Activated CD4-positive, alpha-beta T cell treated with anti-CD3 and anti-CD28 coated beads, Interleukin-2, amount 10 ng/mL, durations not matched to agents 24 days and 14 days (primary cell): ENCODE results near the gene CD6. TPM values are rescaled to one million over a fixed set of nuclear protein-coding genes. Genes with fewer than 3 reads are reported as not detected.

Experiments
- DNase-seq: peaks from one replicate; pipeline ENCODE4 v3.0.0; 2022
- H3K27ac Mint-ChIP-seq: one replicate; pipeline ENCODE4 v1.8.0; 2022; ENCODE audit warnings: mild to moderate bottlenecking, mixed read lengths
- H3K27me3 Mint-ChIP-seq: one replicate; pipeline ENCODE4 v1.8.0; 2022; ENCODE audit warnings: mixed read lengths
- H3K36me3 Mint-ChIP-seq: one replicate; pipeline ENCODE4 v1.8.0; 2022; ENCODE audit warnings: low read depth, mild to moderate bottlenecking, mixed read lengths
- H3K4me1 Mint-ChIP-seq: one replicate; pipeline ENCODE4 v1.8.0; 2021; ENCODE audit warnings: mixed read lengths
- H3K4me3 Mint-ChIP-seq: one replicate; pipeline ENCODE4 v1.8.0; 2022; ENCODE audit warnings: mild to moderate bottlenecking, moderate library complexity, mixed read lengths
- H3K9me3 Mint-ChIP-seq: one replicate; pipeline ENCODE4 v1.8.0; 2021; ENCODE audit warnings: mixed read lengths
- intact Hi-C: fragments of 100-400 bp; cut with micrococcal nuclease; formaldehyde crosslinking; loops from one replicate; pipeline ENCODE4 v1.15.1; 2023
- total RNA-seq: library from RNA; stranded (reverse); gene quantifications from 2 replicates; pipeline ENCODE4 v1.2.3, GENCODE V29; 2022

CD6 gene
- total RNA-seq, 1 donor from 2014 or later: 421 TPM

DNA sequence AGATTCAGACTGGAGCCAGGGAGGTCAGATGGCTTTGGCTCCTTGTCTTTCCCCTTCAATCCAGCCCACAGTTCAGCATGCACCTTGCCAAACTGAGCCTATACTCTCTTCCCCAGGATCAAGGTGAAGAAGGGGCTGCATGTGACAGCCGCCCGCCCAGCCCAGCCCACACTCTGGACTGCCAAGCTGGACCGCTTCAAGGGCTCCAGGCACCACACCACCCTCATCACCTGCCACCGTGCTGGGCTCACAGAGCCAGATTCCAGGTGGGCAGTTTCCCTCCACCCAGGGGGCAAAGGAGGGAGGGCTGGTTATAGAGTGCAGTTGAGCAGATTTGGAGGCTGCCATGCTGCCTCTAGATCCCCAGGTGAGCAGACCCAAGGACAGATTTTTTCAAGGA lies 41.1 kb upstream of the CD6 start:
- H3K4me3 Mint-ChIP-seq: no peak overlapping the region
- H3K27ac Mint-ChIP-seq: no peak overlapping the region
- no peaks in the 10 kb centered on the region for H3K36me3 Mint-ChIP-seq
- no peaks in the 10 kb centered on the region for H3K9me3 Mint-ChIP-seq
- peaks cover 5% of the 10 kb centered on the region for H3K4me1 Mint-ChIP-seq
- peaks cover 32% of the 10 kb centered on the region for H3K27me3 Mint-ChIP-seq
- DNase-seq: no peak
- intact Hi-C loops: no loop called here

DNA sequence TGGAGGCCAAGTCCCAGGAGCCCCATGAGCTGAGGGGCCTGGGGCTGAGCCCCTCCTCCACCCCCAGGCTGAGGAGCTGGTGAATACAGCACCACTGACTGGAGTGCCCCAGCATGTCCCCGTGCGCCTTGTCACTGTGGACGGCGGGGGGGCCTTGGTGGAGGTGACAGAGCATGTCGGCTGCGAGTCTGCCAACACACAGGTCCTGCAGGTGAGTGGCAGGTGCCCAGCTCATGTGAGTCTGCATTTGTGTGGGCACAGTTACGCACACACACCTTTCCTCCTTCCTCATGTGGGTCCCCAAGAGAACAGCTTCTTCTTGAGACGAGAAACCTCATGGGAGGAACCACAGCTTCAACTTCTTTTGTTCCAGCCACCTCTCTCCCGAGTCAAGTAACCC lies 39.6 kb upstream of the CD6 start:
- Mint-ChIP-seq H3K4me1 (no peaks in the 10 kb centered on the region), H3K27ac (no peak overlapping the region), H3K36me3 (no peaks in the 10 kb centered on the region), H3K9me3 (no peaks in the 10 kb centered on the region), H3K27me3 (peaks cover 17% of the 10 kb centered on the region), H3K4me3 (no peak overlapping the region)
- intact Hi-C loops: no loop called here
- no peak for DNase-seq

DNA sequence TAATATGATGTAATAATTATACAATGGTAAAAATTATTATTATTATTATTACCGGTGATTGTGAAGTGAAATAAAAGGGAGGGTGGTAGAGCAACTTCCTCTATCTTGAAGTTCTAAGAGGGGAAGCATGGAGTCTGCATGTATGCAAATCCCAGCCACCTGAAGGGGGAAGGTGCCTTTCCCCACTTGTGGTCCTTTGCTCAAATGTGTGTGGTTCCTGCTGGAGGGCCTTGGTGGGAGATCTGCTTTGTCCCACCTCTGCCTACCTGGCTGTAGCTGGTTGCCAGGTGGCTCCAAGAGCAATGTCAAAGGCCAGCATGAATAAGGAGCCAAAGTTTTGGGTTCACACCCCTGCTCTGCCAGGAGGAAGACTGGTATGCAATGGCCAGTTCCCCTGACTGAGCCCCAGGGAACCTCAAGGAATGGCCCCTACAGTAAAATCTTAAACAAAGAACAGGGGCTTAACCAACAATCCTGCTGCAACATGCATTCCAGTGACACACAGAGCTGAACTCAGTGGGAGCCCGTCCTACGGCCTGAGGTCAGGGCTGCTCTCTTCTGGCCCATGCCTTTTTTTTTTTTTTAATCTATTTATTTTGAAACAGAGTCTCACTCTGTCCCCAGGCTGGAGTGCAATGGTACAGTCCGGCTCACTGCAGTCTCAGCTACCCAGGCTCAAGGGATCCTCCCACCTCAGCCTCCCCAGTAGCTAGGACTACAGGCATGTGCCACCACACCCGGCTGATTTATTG lies 38.7 kb upstream of the CD6 start:
- no peak overlapping the region for H3K27ac Mint-ChIP-seq
- no peaks in the 10 kb centered on the region for H3K36me3 Mint-ChIP-seq
- intact Hi-C loops: no loop called here
- H3K27me3 Mint-ChIP-seq: peaks cover 12% of the 10 kb centered on the region
- H3K9me3 Mint-ChIP-seq: no peaks in the 10 kb centered on the region
- H3K4me1 Mint-ChIP-seq: no peaks in the 10 kb centered on the region
- H3K4me3 Mint-ChIP-seq: no peak overlapping the region
- no peak for DNase-seq

DNA sequence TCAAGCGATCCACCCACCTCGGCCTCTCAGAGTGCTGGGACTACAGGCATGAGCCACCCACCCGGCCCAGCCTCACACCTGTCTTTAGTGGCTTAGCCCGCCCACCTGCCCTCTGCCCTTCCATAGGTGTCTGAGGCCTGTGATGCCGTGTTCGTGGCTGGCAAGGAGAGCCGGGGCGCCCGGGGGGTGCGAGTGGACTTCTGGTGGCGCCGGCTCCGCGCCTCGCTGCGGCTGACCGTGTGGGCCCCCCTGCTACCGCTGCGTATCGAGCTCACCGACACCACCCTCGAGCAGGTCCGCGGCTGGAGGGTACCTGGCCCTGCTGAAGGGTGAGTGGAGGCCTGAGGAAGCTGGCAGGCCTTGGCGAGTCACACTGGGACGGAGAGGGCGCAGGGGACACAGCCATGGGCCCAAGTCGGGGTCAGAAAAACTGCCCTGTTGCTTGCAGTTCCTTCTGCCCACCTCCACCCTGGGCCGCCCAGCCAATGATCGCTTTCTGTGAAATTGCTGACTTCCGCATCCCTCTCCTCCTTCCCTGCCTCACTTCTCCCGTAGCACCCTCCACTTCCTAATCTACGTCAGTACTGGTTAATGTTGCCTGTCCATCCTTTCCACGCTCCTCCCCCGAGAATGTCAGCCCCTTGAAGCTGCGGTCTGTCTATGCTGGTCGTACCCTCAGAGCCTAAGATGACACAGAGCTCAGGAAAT lies 37.9 kb upstream of the CD6 start:
- Mint-ChIP-seq H3K4me1 (no peaks in the 10 kb centered on the region), H3K9me3 (no peaks in the 10 kb centered on the region), H3K4me3 (no peak overlapping the region), H3K27ac (no peak overlapping the region), H3K27me3 (peaks cover 12% of the 10 kb centered on the region), H3K36me3 (no peaks in the 10 kb centered on the region)
- no peak for DNase-seq
- intact Hi-C loops: no loop called here

DNA sequence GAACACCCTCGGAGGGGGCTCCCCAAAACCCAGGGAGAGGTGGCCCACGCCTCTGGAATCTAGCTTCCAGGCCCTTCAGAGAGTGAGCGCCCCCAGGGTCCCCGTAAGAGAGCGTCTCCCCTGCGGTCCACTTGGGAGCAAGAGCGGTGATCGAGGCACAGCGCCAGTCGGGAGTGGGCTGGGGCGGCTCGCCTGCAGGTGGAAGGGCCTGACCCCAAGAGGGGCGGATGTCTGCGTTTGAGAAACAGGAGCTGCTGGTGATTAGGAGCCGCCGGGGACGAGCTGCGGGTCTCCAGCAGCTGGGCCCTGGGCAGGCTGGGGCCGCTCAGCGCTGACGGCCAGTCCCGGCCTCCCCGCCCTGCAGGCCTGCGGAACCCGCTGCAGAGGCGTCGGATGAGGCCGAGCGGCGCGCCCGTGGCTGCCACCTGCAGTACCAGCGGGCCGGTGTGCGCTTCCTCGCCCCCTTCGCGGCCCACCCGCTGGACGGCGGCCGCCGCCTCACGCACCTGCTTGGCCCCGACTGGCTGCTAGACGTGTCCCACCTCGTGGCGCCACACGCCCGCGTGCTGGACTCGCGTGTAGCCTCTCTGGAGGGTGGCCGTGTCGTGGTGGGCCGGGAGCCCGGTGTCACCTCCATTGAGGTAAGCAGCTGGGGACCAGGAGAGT lies 37.2 kb upstream of the CD6 start:
- Mint-ChIP-seq H3K27me3 (peaks cover 11% of the 10 kb centered on the region), H3K27ac (no peak overlapping the region), H3K4me1 (no peaks in the 10 kb centered on the region), H3K4me3 (no peak overlapping the region), H3K9me3 (no peaks in the 10 kb centered on the region), H3K36me3 (no peaks in the 10 kb centered on the region)
- intact Hi-C loops: no loop called here
- no peak for DNase-seq

DNA sequence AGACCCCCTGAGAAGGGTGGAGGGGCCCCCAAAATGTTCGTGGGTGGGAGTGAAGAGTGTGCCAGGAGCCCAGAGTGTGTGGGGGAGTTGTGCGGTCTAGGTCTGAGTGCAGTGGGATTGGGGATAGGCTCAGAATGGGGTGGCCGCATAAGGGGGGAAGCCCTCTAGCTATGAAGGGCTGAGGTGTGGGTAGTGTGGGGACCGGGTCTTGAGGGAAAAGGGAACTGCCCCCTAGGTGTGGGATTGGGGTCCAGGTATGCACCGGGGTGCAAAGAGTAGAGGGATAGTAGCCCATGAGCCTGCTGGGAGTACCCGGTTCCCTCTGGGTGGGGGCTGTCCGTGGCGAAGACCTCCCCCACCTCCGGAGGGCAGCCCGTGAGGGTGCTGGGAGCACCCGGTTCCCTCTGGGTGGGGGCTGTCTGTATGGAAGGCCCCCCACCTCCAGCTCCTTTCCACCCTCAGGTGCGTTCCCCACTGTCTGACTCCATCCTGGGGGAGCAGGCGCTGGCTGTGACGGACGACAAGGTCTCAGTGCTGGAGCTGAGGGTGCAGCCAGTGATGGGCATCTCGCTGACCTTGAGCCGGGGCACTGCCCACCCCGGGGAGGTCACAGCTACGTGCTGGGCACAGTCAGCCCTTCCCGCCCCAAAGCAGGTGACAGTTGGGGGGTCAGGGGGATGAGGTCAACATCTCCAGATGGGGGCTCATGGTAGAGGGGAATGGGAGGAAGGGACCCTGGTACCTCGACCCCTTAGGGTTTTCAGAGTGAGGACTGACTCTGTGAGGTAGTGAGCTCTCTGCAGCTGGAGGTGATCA lies 36.5 kb upstream of the CD6 start:
- no peak for DNase-seq
- H3K27me3 Mint-ChIP-seq: peaks cover 5% of the 10 kb centered on the region
- no peaks in the 10 kb centered on the region for H3K9me3 Mint-ChIP-seq
- H3K4me1 Mint-ChIP-seq: peaks cover 1% of the 10 kb centered on the region
- H3K36me3 Mint-ChIP-seq: no peaks in the 10 kb centered on the region
- intact Hi-C loops: no loop called here
- H3K27ac Mint-ChIP-seq: no peak overlapping the region
- H3K4me3 Mint-ChIP-seq: no peak overlapping the region

DNA sequence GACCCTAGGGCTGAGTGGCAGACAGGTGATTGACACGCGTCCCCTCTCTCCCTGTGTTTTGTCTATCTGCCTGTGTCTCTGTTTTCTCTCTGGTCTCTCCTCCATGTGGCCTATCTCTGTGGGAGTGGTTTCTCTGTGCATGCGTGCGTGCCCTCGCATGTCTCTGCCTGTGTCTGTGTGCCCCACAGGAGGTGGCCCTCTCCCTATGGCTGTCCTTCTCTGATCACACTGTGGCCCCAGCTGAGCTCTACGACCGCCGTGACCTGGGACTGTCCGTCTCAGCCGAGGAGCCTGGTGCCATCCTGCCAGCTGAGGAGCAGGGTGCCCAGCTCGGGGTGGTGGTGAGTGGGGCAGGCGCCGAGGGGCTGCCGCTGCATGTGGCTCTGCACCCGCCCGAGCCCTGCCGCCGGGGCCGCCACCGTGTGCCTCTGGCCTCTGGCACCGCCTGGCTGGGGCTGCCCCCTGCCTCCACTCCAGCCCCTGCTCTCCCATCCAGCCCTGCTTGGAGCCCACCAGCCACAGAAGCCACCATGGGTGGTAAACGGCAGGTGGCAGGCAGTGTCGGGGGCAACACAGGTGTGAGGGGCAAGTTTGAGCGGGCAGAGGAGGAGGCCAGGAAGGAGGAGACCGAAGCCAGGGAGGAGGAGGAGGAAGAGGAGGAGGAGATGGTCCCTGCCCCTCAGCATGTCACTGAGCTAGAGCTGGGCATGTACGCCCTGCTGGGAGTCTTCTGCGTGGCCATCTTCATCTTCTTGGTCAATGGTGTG lies 35.6 kb upstream of the CD6 start:
- H3K27me3 Mint-ChIP-seq: peaks cover 3% of the 10 kb centered on the region
- H3K9me3 Mint-ChIP-seq: no peaks in the 10 kb centered on the region
- DNase-seq: no peak
- H3K27ac Mint-ChIP-seq: no peak overlapping the region
- peaks cover 2% of the 10 kb centered on the region for H3K4me1 Mint-ChIP-seq
- H3K4me3 Mint-ChIP-seq: no peak overlapping the region
- no peaks in the 10 kb centered on the region for H3K36me3 Mint-ChIP-seq
- intact Hi-C loops: no loop called here

DNA sequence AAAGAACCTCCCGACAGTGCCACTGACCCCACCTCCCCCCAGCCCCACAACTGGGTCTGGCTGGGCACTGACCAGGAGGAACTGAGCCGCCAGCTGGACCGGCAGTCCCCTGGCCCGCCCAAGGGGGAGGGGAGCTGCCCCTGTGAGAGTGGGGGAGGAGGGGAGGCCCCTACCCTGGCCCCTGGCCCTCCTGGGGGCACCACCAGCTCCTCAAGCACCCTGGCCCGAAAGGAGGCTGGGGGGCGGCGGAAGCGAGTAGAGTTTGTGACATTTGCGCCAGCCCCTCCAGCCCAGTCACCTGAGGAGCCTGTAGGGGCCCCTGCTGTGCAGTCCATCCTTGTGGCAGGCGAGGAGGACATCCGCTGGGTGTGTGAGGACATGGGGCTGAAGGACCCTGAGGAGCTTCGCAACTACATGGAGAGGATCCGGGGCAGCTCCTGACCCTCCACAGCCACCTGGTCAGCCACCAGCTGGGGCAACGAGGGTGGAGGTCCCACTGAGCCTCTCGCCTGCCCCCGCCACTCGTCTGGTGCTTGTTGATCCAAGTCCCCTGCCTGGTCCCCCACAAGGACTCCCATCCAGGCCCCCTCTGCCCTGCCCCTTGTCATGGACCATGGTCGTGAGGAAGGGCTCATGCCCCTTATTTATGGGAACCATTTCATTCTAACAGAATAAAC lies 34.9 kb upstream of the CD6 start:
- H3K36me3 Mint-ChIP-seq: peaks cover 3% of the 10 kb centered on the region
- DNase-seq: no peak
- H3K27me3 Mint-ChIP-seq: peaks cover 2% of the 10 kb centered on the region
- no peak overlapping the region for H3K27ac Mint-ChIP-seq
- no peaks in the 10 kb centered on the region for H3K9me3 Mint-ChIP-seq
- peaks cover 4% of the 10 kb centered on the region for H3K4me1 Mint-ChIP-seq
- H3K4me3 Mint-ChIP-seq: no peak overlapping the region
- intact Hi-C loops: no loop called here

DNA sequence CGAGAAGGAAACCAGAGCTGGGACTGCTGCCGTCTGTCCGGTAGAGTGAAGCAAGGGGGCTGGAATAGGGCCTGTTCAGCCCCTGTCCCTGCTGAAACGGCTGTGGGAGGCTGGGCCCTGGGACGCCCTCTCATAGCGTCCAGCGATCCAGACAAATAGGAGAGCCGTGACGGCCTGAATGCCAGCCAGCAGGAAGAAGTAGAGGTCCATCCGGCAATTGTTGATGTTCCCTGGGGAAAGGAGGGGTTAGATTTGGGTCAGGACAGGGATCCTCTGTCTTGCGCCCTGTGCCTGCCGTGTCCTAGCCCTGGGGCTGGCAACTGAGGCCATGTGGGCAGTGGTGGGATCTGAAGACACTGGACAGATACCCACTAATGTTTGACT lies 34.3 kb upstream of the CD6 start:
- Mint-ChIP-seq H3K36me3 (peaks cover 3% of the 10 kb centered on the region), H3K27ac (no peak overlapping the region), H3K9me3 (no peaks in the 10 kb centered on the region), H3K27me3 (peaks cover 2% of the 10 kb centered on the region), H3K4me1 (peaks cover 6% of the 10 kb centered on the region), H3K4me3 (no peak overlapping the region)
- intact Hi-C loops: no loop called here
- DNase-seq: no peak

DNA sequence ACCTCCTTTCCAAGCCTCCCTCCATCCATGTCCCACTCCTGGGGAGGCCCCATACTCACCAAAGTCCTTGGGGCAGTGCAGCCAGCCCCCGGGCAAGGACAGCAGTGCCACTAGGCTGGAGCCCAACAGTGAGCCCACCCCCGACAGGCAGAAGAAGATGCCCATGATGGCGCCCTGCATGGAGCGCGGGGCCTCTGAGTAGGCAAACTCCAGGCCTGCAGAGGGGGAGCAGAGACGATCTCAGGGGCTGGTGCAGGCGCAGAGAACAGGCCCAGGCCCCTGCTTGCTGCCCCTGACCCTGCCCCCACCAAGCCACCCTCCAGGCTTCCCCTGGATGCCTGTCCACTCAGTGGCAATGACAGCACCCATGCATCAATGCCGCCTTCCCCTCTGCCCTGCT lies 33.7 kb upstream of the CD6 start:
- Mint-ChIP-seq H3K27me3 (no peaks in the 10 kb centered on the region), H3K4me1 (peaks cover 6% of the 10 kb centered on the region), H3K36me3 (peaks cover 3% of the 10 kb centered on the region), H3K9me3 (no peaks in the 10 kb centered on the region), H3K4me3 (no peak overlapping the region), H3K27ac (no peak overlapping the region)
- DNase-seq: no peak
- intact Hi-C loops: no loop called here

DNA sequence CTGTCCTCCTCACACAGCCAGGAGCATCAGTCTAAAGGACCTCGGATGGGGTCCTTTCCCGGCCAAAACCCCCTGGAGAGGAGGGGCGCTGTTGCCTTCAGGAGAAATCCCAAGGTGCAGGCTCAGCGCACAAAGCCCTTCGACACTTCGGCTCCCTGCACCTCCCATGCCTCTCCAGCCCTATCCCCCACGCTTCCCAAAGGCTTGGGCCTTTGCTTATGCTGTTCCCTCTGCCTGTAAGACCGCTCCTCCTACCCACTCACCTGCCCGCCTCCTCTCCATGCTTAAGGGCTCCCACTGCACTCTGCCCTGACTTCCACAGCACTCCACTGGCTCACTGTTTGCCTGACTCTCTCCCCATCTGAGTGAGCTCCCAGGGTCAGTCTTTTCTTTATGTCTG lies 33.0 kb upstream of the CD6 start:
- no peak for DNase-seq
- no peak overlapping the region for H3K27ac Mint-ChIP-seq
- intact Hi-C loops: no loop called here
- peaks cover 6% of the 10 kb centered on the region for H3K4me1 Mint-ChIP-seq
- H3K36me3 Mint-ChIP-seq: peaks cover 3% of the 10 kb centered on the region
- H3K4me3 Mint-ChIP-seq: no peak overlapping the region
- H3K9me3 Mint-ChIP-seq: no peaks in the 10 kb centered on the region
- H3K27me3 Mint-ChIP-seq: no peaks in the 10 kb centered on the region

DNA sequence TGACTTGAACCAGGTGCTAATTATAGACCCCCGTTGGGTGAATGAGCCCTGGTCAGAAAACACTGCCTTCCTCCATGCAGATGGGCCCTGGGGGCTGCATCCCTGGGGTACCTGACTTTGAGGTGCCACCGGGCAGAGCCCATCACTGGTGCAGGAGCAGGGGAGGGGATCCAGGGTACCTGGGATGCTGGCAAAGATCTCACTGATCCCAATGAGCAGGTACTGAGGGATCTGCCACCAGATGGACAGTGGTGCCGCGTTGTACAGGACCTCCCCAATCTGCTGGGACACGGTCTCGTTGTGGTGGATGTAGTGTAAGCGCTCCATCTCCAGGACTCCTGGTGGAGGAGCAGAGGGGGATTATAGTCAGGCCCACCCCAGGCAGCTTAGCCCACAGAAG lies 32.2 kb upstream of the CD6 start:
- intact Hi-C loops: no loop called here
- no peaks in the 10 kb centered on the region for H3K9me3 Mint-ChIP-seq

DNA sequence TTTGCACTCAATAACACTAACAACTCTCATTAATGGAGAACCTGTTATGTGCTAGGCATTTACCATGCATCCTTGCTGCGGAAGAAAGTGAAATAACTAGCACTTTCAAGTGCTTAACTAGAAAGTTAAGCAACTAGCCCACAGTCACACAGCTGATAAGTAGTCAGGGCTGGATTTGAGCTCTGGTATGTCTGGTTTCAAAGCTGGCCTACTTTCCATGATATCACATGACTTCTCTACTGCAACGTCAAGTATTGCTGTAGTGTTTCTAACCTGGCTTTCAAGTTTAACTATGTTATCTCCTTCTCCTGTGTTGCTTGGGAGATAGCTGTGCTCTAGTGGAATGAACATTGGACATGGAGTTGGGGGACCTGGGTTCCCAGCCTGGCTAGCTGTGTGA lies 31.6 kb upstream of the CD6 start:
- H3K27ac Mint-ChIP-seq: no peak overlapping the region
- DNase-seq: no peak

More for the DNA sequence above, 32.2 kb upstream of the CD6 start:
- Mint-ChIP-seq H3K36me3 (peaks cover 3% of the 10 kb centered on the region), H3K27me3 (no peaks in the 10 kb centered on the region), H3K4me1 (peaks cover 6% of the 10 kb centered on the region), H3K27ac (no peak overlapping the region), H3K4me3 (no peak overlapping the region)
- DNase-seq: no peak

More for the DNA sequence above, 31.6 kb upstream of the CD6 start:
- Mint-ChIP-seq H3K9me3 (no peaks in the 10 kb centered on the region), H3K36me3 (peaks cover 3% of the 10 kb centered on the region), H3K4me3 (no peak overlapping the region), H3K27me3 (no peaks in the 10 kb centered on the region), H3K4me1 (peaks cover 6% of the 10 kb centered on the region)
- intact Hi-C loops: no loop called here
